Neuron (in vitro differentiated cells): ENCODE measurements around the gene HTRA3.

Experiments
- H2AFZ ChIP-seq: one replicate; pipeline ENCODE4 v1.6.1; 2013; ENCODE audit warnings: low read depth, mild to moderate bottlenecking, inconsistent platforms, low read length, moderate library complexity
- H3K27me3 ChIP-seq: one replicate; pipeline ENCODE4 v1.6.1; 2013; ENCODE audit warnings: low read length; ENCODE audit not compliant: insufficient read depth
- H3K36me3 ChIP-seq: one replicate; pipeline ENCODE4 v1.6.1; 2013; ENCODE audit warnings: low read length; ENCODE audit not compliant: insufficient read depth
- H3K4me1 ChIP-seq: one replicate; pipeline ENCODE4 v1.6.1; 2013; ENCODE audit warnings: low read length; ENCODE audit not compliant: insufficient read depth
- H3K4me3 ChIP-seq: 2 replicates; pipeline ENCODE4 v1.5.1; 2013; ENCODE audit warnings: mild to moderate bottlenecking, low read length, moderate library complexity
- H3K9me3 ChIP-seq: one replicate; pipeline ENCODE4 v1.6.1; 2013; ENCODE audit warnings: low read length

HTRA3 gene

DNA sequence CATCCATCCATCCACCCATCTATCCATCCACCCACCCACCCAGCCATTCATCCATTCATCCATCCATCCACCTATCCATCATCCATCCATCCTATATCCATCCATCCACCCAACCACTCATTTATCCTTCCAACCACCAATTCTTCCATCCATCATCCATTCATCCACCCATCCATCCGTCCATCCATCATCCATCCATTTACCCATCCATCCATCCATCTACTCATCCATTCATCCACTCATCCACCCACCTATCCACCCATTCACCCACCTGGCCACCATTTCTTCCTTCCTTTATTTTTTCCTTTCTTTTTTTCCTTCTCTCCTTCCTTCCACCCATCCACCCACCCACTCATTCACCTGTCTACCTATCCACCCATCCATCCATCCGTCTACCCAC lies 25.2 kb downstream of the HTRA3 start:
- H2AFZ ChIP-seq = no peak overlapping the region
- H3K9me3 ChIP-seq = no peaks in the 10 kb centered on the region
- H3K4me3 ChIP-seq = no peak overlapping the region
- no peaks in the 10 kb centered on the region for H3K27me3 ChIP-seq
- no peaks in the 10 kb centered on the region for H3K36me3 ChIP-seq
- no peaks in the 10 kb centered on the region for H3K4me1 ChIP-seq

DNA sequence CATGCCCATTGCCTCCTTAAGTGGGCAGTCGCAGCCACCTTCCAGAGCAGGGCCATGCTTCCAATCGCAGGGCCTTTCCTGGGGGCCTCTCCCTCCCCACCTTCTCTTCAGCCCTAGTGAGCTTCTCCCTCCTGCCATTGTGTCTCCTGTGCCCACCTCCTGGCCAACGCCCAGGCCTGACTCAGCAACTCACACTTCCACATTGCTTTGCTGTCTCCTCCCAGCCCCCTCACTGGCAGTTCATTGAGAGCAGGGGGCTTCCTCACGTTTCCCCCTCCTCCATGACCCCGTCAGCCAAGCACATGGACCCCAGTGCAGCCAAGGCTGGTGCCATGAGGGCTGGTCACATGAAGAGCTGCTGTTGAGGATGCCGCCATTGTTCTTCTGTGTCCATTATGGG lies 25.9 kb downstream of the HTRA3 start:
- Histone ChIP-seq H2AFZ (no peak overlapping the region), H3K4me3 (no peak overlapping the region), H3K27me3 (no peaks in the 10 kb centered on the region), H3K9me3 (no peaks in the 10 kb centered on the region), H3K36me3 (no peaks in the 10 kb centered on the region), H3K4me1 (no peaks in the 10 kb centered on the region)

DNA sequence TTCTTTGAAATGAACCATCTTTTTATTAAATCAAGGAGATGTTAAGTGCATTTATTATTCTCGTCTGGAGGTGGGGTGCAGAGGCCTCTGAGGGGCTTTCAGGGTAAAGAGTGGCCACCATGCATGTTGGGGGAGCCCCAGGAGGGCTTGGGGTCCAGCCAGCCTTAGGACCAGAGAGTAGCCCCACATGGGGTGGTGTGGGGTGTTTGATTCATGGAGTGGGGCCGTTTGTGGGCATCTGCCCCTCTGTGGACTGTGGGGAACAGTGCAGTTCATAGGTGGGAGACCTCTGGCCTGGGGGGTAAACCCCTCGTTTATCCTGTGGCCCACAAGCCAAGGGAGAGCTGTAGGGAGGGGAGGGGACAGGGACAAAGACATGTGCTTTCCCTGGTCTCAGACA lies 26.9 kb downstream of the HTRA3 start:
- Histone ChIP-seq H3K27me3 (no peaks in the 10 kb centered on the region), H2AFZ (no peak overlapping the region), H3K4me3 (no peak overlapping the region), H3K9me3 (no peaks in the 10 kb centered on the region), H3K4me1 (no peaks in the 10 kb centered on the region), H3K36me3 (no peaks in the 10 kb centered on the region)

DNA sequence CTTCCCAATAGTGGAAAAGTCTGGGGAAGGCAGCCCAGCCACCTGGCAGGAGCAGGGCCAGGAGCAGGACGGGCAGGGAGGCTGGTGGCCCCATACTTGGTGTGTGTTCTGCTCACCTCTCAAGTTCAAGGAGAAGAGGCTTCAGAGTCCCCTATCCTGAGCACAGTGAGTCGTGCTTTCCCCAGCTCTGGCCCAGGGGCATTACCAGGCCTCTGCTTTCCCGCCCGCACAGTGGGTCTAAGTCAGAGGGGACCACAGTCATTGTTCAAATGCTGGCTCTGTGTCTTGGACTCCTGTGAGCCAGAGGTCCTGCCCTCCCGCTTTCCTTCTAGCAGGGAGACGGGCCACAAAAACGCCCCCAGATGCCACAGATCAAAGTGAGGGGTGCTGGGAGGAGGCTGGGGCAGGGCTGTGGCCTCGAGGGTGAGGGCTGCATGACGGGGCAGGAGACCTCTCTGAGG lies 27.6 kb downstream of the HTRA3 start:
- no peak overlapping the region for H2AFZ ChIP-seq
- no peaks in the 10 kb centered on the region for H3K36me3 ChIP-seq
- H3K27me3 ChIP-seq = no peaks in the 10 kb centered on the region
- no peaks in the 10 kb centered on the region for H3K9me3 ChIP-seq
- no peaks in the 10 kb centered on the region for H3K4me1 ChIP-seq
- no peak overlapping the region for H3K4me3 ChIP-seq

DNA sequence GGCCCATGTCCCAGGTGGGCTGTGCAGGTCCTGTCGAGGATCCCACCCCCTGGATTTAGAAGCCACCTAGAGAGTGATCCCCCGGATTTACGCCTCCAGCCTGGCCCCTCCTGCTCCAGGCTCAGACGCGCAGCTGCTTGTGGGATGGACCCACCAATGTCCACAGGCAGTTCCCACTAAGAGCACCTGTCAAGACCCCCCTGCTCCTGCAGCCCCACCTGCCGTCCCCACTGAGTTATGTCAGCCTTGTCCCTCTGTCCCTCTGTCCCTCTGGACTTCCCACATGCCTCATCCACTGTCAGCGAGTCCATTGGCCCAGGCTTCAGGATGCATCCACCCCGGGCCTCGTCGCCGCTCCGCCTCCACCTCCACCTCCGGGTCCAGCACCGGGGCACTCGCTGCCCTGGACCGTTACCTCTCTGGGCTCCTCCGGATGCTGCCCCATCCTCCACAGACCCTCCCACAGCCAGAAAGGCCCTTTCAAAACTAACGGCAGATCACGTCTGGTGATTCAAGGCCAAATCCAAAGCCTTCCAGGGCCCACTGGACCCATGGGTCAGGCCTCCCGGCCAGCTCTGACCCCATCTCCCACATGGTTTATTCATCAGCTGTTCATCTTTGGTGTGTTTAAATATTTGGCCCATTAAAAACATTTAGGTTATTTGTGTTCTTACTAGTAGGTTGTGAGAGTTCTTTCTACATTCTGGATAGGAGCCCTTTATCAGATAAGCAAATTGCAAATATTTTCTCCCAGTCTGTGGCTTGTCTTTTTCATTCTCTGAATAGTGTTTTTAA lies 28.3 kb downstream of the HTRA3 start:
- Histone ChIP-seq H3K4me1 (no peaks in the 10 kb centered on the region), H3K9me3 (no peaks in the 10 kb centered on the region), H2AFZ (no peak overlapping the region), H3K36me3 (no peaks in the 10 kb centered on the region), H3K27me3 (no peaks in the 10 kb centered on the region), H3K4me3 (no peak overlapping the region)

DNA sequence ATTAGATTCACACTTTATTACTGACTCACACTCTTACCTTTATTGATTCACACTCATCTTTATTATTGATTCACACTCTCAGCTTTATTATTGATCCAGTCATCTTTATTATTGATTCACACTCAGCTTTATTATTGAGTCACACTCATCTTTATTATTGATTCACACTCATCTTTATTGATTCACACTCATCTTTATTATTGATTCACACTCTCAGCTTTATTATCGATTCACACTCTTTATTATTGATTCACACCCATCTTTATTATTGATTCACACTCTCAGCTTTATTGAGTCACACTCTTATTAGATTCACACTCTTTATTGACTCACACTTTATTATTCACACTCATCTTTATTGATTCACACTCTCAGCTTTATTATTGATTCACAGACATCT lies 31.3 kb downstream of the HTRA3 start:
- H3K4me3 ChIP-seq = no peak overlapping the region
- H2AFZ ChIP-seq = no peak overlapping the region
- no peaks in the 10 kb centered on the region for H3K27me3 ChIP-seq
- H3K9me3 ChIP-seq = no peaks in the 10 kb centered on the region
- H3K36me3 ChIP-seq = no peaks in the 10 kb centered on the region
- no peaks in the 10 kb centered on the region for H3K4me1 ChIP-seq

DNA sequence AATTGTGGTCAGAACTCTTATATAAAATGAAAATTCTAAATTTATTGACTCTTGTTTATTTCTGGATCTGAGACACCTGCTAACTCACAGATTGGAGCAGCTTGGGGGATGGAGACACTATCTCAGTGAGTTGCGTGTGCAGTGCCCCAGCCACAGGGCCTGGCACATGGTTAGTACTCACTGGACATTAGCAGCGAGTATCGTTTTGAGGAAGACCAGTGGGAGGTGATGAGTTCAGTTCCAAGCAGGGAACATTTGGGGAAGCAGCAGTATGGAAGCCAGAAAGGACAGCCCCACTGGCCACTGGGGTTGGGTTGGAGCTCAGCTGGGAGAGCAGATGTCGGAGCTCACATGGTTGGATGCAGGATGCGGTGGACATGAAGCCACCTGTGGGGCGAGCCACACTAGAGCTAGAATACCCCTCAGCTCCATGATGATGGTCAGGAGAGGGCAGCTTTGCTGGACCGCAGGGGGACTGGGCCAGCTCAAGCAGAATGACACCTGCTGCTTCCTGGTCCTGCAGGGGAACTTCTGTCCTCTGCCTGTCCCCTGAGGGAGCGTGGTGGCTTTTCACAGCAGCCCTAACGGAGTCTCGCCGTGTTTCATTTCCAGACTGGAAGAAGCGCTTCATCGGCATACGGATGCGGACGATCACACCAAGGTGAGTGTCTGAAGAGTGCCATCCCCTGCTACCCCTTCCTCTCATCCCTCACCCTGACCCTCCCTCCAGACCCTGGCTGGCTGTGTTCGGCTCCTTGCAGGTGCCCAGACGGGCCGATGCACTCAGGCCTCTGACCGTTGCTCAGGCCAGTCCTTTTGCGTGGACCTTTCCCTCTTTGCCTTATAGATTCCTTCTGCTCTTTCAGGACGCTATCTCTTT lies 32.5 kb downstream of the HTRA3 start:
- Histone ChIP-seq H3K36me3 (no peaks in the 10 kb centered on the region), H3K4me3 (no peak overlapping the region), H3K27me3 (no peaks in the 10 kb centered on the region), H3K4me1 (no peaks in the 10 kb centered on the region), H3K9me3 (no peaks in the 10 kb centered on the region), H2AFZ (no peak overlapping the region)

DNA sequence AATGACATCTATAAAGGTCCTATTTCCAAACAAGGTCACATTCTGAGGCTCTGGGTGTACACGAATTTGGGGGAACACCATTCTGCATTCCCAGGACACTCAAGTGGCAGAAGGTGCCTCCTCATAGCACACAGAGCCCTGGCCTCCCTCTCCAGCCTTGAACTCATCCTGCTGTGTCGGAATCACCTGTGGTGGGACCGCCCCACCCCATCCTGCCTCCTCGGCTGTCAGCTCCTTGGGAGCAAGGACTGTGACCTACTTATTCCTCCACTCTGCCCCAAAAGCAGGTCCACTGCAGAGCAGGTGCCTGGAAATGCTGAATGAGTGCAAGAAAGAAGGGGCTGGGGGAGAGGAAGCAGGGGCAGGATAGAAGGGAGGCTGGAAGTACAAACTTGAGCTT lies 33.5 kb downstream of the HTRA3 start:
- H3K27me3 ChIP-seq = no peaks in the 10 kb centered on the region
- H3K4me3 ChIP-seq = no peak overlapping the region
- no peaks in the 10 kb centered on the region for H3K36me3 ChIP-seq
- H3K4me1 ChIP-seq = no peaks in the 10 kb centered on the region
- no peaks in the 10 kb centered on the region for H3K9me3 ChIP-seq
- no peak overlapping the region for H2AFZ ChIP-seq

DNA sequence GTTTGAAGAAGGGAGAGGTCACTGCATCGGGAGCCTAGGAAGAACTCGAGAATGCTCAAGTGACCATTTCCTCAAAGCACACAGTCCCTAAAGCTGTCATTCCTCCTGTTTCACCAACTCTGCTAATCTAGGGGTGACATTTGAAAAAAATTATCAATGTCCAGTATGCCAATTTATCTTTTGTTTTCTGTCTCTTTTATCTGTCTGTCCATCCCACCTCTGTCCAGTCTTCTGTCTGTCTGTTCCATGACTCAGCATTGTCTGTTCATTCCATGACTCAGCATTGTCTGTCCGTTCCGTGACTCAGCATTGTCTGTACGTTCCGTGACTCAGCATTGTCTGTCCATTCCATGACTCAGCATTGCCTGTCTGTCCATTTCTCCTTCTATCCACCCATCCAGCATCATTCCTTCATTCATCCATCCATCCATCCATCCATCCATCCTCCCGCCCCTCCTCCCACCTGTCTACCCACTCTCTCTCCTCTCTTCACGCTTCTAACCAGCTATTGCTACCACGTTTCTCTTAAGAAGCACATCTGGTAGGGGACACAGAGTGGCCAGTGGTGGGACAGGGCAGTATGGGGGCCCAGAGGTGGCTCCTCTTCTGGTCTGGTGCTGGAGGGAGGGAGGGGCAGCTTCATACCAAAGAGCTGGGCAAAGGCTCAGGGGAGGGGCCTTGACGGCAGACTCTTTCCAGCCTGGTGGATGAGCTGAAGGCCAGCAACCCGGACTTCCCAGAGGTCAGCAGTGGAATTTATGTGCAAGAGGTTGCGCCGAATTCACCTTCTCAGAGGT lies 34.1 kb downstream of the HTRA3 start:
- Histone ChIP-seq H3K4me3 (no peak overlapping the region), H2AFZ (no peak overlapping the region), H3K9me3 (no peaks in the 10 kb centered on the region), H3K27me3 (no peaks in the 10 kb centered on the region), H3K36me3 (no peaks in the 10 kb centered on the region), H3K4me1 (no peaks in the 10 kb centered on the region)

DNA sequence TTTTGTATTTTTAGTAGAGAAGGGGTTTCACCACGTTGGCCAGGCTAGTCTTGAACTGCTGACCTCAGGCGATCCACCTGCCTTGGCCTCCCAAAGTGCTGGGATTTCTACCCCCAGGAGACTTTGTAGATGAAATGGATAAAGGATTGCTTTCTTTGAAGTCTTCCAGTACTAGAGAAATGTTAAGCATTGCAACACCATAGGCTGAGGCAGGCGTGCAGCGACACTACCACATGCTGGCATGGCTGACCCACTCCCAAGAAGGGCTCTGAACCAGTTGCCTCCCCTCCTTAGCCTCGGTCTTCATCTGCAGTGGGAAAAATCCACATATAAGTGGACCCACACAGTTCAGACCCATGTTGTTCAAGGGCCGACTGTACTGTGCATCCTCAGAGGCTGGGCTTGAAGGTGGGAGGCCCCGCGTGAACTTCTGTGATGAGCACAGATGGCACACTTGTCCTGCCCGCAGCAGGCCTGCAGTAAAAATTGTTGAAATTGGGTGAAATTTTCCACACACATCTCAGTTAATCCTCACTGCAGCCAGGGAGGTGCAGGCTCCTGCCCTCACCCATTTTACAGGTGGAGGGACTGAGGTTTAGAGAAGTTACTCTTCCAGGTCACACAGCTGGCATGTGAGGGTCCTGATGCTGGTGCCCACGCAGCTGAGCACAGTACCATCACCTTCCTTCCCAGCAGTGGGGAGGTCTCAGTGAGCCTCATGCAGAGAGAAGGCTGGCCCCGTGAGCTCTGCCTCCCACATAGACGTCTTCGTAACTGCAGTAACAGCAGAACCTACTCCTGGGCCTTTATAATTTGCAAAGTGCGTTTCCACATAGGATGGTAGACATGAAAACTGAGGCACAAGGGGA lies 35.5 kb downstream of the HTRA3 start:
- H3K27me3 ChIP-seq = no peaks in the 10 kb centered on the region
- H3K4me1 ChIP-seq = no peaks in the 10 kb centered on the region
- H3K9me3 ChIP-seq = no peaks in the 10 kb centered on the region
- no peaks in the 10 kb centered on the region for H3K36me3 ChIP-seq
- H2AFZ ChIP-seq = no peak overlapping the region
- no peak overlapping the region for H3K4me3 ChIP-seq

DNA sequence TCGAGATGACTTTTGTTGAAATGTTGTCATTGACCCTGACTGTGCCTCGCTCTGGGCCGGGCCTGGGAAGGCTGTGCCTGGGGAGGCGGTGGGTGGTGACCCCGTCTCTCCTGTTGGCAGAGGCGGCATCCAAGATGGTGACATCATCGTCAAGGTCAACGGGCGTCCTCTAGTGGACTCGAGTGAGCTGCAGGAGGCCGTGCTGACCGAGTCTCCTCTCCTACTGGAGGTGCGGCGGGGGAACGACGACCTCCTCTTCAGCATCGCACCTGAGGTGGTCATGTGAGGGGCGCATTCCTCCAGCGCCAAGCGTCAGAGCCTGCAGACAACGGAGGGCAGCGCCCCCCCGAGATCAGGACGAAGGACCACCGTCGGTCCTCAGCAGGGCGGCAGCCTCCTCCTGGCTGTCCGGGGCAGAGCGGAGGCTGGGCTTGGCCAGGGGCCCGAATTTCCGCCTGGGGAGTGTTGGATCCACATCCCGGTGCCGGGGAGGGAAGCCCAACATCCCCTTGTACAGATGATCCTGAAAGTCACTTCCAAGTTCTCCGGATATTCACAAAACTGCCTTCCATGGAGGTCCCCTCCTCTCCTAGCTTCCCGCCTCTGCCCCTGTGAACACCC lies 36.4 kb downstream of the HTRA3 start:
- Histone ChIP-seq H3K4me3 (no peak overlapping the region), H3K27me3 (no peaks in the 10 kb centered on the region), H2AFZ (no peak overlapping the region), H3K36me3 (no peaks in the 10 kb centered on the region), H3K4me1 (no peaks in the 10 kb centered on the region), H3K9me3 (no peaks in the 10 kb centered on the region)

DNA sequence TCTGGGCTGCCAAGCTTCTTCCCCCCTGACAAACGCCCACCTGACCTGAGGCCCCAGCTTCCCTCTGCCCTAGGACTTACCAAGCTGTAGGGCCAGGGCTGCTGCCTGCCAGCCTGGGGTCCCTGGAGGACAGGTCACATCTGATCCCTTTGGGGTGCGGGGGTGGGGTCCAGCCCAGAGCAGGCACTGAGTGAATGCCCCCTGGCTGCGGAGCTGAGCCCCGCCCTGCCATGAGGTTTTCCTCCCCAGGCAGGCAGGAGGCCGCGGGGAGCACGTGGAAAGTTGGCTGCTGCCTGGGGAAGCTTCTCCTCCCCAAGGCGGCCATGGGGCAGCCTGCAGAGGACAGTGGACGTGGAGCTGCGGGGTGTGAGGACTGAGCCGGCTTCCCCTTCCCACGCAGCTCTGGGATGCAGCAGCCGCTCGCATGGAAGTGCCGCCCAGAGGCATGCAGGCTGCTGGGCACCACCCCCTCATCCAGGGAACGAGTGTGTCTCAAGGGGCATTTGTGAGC lies 37.0 kb downstream of the HTRA3 start:
- Histone ChIP-seq H3K4me1 (no peaks in the 10 kb centered on the region), H2AFZ (no peak overlapping the region), H3K9me3 (no peaks in the 10 kb centered on the region), H3K36me3 (no peaks in the 10 kb centered on the region), H3K4me3 (no peak overlapping the region), H3K27me3 (no peaks in the 10 kb centered on the region)
